Esophagus muscularis mucosa (tissue), 4 donors: ENCODE data around the gene SPATA33.

Source experiments
- EP300 ChIP-seq: sonication (generic); formaldehyde crosslinking; IDR thresholded peaks from one replicate; pipeline ENCODE4 v1.6.1; 2017; ENCODE audit warnings: antibody characterized with exemption
- POLR2A ChIP-seq: fragments of 450-650 bp; IDR thresholded peaks from one replicate; pipeline ENCODE4 v1.6.1; 2017; ENCODE audit warnings: antibody characterized with exemption, moderate library complexity, mild to moderate bottlenecking, low read depth
- POLR2AphosphoS5 ChIP-seq, 2 donors: sonication (generic); formaldehyde crosslinking; IDR thresholded peaks; one replicate each; pipeline ENCODE4 v1.6.1; 2017; ENCODE audit warnings: antibody characterized with exemption in 2 of 2
- TF ChIP-seq, protein P1 (sequence below), 3 experiments: fragments of 200-600 bp in 2 of 3; fragments of 450-650 bp in 1 of 3; sonication (generic) in 2 of 3; IDR thresholded peaks; one replicate each; pipeline ENCODE4 v1.5.1; 2017 to 2019; ENCODE audit warnings: antibody characterized with exemption in 3 of 3, mild to moderate bottlenecking in 2 of 3, moderate library complexity in 1 of 3

DNA sequence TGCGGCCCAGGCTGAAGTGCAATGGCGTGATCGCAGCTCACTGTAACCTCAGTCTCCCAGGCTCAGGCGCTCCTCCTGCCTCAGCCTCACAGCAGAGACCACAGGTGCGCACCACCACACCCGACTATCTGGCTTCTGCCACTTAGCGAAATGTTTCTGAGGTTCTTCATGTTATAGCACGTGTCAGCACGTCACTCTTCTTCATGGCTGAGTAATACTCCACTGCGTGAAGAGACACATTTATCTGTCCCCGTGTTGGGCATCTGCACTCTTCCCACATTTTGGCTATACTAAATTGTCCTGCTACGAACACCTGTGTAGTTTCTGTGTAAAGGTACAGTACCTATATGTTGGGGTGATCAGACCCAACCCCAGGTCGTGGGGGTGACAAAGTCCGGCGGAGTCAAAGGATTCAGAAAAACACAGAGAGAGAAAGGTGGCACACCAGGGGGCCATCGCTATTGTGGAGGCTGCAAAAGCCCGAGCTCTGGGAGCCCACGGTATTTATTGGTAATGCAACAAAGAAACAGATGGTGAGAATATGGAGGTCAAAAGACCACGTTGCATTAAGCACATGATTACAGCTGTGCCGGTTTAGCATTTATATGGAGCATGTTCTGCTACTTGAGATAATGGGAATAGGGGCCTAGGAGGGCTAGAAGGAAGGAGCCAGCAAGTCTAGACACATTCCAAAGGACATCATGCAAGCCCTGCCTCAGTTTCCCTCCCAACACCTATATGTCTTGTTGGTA, 45.0 kb upstream of the SPATA33 start:
- TF ChIP-seq, protein P1, sequence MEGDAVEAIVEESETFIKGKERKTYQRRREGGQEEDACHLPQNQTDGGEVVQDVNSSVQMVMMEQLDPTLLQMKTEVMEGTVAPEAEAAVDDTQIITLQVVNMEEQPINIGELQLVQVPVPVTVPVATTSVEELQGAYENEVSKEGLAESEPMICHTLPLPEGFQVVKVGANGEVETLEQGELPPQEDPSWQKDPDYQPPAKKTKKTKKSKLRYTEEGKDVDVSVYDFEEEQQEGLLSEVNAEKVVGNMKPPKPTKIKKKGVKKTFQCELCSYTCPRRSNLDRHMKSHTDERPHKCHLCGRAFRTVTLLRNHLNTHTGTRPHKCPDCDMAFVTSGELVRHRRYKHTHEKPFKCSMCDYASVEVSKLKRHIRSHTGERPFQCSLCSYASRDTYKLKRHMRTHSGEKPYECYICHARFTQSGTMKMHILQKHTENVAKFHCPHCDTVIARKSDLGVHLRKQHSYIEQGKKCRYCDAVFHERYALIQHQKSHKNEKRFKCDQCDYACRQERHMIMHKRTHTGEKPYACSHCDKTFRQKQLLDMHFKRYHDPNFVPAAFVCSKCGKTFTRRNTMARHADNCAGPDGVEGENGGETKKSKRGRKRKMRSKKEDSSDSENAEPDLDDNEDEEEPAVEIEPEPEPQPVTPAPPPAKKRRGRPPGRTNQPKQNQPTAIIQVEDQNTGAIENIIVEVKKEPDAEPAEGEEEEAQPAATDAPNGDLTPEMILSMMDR (IDR thresholded peaks at IDR 0.05), result no peak
- no peak for TF ChIP-seq POLR2AphosphoS5 (IDR thresholded peaks at IDR 0.05)
- TF ChIP-seq POLR2A, result no peak
- TF ChIP-seq EP300, result no peak
